Tibial nerve (tissue), 4 donors: Measurements from ENCODE around the gene DDIT3. TPM values are rescaled to one million over a fixed set of nuclear protein-coding genes. Genes with fewer than 3 reads are reported as not detected.

Experiments used
- DNase-seq, 2 donors: peaks; one replicate each; pipeline ENCODE4 v3.0.0-alpha.2; 2019; ENCODE audit warnings: low spot score in 2 of 2
- H3K27ac ChIP-seq, 4 donors: fragments of 200-600 bp; sonication (generic) in 3 of 4; one replicate each; pipeline ENCODE4 v1.5.1; 2017 to 2019; ENCODE audit warnings: mild to moderate bottlenecking in 1 of 4
- H3K27me3 ChIP-seq, 2 donors: fragments of 200-600 bp; sonication (generic) in 1 of 2; one replicate each; pipeline versions ENCODE4 v1.5.1 to v1.6.0; 2017 to 2019
- H3K36me3 ChIP-seq, 3 donors: fragments of 200-600 bp; sonication (generic); one replicate each; pipeline ENCODE4 v1.5.1; 2018 to 2019
- H3K4me1 ChIP-seq, 4 donors: fragments of 200-600 bp; sonication (generic) in 3 of 4; one replicate each; pipeline ENCODE4 v1.5.1; 2017 to 2019
- H3K4me3 ChIP-seq, 4 donors: fragments of 200-600 bp; sonication (generic) in 3 of 4; one replicate each; pipeline ENCODE4 v1.5.1; 2017 to 2019; ENCODE audit warnings: mild to moderate bottlenecking in 1 of 4, moderate library complexity in 1 of 4
- H3K9me3 ChIP-seq, 4 donors: fragments of 200-600 bp; sonication (generic) in 3 of 4; one replicate each; pipeline ENCODE4 v1.5.1; 2017 to 2019
- EP300 ChIP-seq, 2 donors: sonication (generic); formaldehyde crosslinking; IDR thresholded peaks; one replicate each; pipeline ENCODE4 v1.6.1; 2017; ENCODE audit warnings: antibody characterized with exemption in 2 of 2, mild to moderate bottlenecking in 1 of 2
- POLR2A ChIP-seq, 2 donors: fragments of 450-650 bp; IDR thresholded peaks; one replicate each; pipeline ENCODE4 v1.6.1; 2017; ENCODE audit warnings: antibody characterized with exemption in 2 of 2, mild to moderate bottlenecking in 2 of 2, moderate library complexity in 2 of 2
- WGBS, 2 donors: methylation state at CpG; one replicate each; pipeline ENCODE4 v1.1.5; 2018; 5-methylcytosine and 5-hydroxymethylcytosine counted together
- total RNA-seq, 4 donors: library from RNA; depleted of rRNA; stranded (reverse); fragments of >200 nt; gene quantifications; one replicate each; pipeline ENCODE4 v1.1.0, GENCODE V29; 2016
- TF ChIP-seq, protein P1 (sequence below), 5 experiments: fragments of 200-600 bp in 3 of 5; fragments of 450-650 bp in 2 of 5; sonication (generic) in 3 of 5; IDR thresholded peaks; one replicate each; pipeline ENCODE4 v1.5.1; 2016 to 2019; ENCODE audit warnings: antibody characterized with exemption in 5 of 5, mild to moderate bottlenecking in 3 of 5, moderate library complexity in 2 of 5

The DDIT3 gene, protein sequence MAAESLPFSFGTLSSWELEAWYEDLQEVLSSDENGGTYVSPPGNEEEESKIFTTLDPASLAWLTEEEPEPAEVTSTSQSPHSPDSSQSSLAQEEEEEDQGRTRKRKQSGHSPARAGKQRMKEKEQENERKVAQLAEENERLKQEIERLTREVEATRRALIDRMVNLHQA
- 10 to 100 TPM; 35.2 to 49.2 (median 42.1) TPM for total RNA-seq

DNA sequence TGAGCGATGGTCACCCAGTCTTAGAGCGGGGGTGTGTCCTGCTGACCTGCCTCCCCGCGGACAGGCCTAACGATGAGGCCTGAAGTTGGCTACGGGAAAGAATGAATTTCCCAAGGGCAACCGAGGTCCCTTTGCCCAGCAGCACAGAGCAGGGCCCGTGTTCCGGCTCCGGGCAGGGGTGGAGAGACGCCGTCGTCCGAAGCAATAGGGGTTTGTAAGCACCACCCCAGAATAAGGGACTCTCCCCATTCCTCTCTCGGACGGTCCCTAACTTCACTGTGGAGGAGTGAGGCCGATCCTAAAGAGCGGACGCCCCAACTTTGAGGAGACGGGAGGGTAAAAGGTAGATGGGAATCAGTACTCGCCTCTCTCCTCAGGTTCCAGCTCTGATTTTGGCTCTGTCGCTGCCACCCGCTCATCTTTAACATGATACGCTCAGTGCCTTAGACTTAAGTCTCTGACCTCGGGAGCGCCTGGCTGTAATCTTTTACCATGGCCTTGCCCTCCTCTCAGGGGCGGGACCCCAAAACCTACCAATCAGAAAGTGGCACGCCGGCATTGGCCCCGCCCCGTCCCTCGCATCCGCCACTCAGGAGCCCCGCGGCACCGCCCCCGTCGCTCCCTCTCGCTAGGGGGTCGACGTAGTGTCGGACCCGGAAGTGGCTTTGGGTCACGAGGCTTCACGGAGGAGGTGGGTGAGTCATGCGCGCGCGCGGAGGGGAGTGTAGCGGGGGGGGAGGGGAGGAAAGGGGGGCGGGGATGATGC, at the start of gene DDIT3:
Gene DDIT3, minus strand, starts transcription at position 462 of the 766 bp plus-strand sequence. CDS start 3,108 bp downstream, outside the sequence.
- peaks cover under 1 to 34% (median 11%) of the 10 kb centered on the region in 3 donors for H3K36me3 ChIP-seq
- peaks cover 0 to 72% (median 57%) of the 10 kb centered on the region in 4 donors for H3K4me1 ChIP-seq
- WGBS, 2 donors: 0% methylated on average over 22 to 32 of the region's 52 CpGs
- H3K27me3 ChIP-seq: no peaks in the 10 kb centered on the region
- peak within 1 kb of the TSS; percentile 64 to 91 (median 82) for H3K4me3 ChIP-seq
- DNase-seq: peak; percentile 99
- H3K9me3 ChIP-seq: no peaks in the 10 kb centered on the region
- TF ChIP-seq EP300 (IDR thresholded peaks at IDR 0.05) (peak; percentile 92 to 100), POLR2A (IDR thresholded peaks at IDR 0.05) (peak; percentile 99 to 100)
- TF ChIP-seq, protein P1, sequence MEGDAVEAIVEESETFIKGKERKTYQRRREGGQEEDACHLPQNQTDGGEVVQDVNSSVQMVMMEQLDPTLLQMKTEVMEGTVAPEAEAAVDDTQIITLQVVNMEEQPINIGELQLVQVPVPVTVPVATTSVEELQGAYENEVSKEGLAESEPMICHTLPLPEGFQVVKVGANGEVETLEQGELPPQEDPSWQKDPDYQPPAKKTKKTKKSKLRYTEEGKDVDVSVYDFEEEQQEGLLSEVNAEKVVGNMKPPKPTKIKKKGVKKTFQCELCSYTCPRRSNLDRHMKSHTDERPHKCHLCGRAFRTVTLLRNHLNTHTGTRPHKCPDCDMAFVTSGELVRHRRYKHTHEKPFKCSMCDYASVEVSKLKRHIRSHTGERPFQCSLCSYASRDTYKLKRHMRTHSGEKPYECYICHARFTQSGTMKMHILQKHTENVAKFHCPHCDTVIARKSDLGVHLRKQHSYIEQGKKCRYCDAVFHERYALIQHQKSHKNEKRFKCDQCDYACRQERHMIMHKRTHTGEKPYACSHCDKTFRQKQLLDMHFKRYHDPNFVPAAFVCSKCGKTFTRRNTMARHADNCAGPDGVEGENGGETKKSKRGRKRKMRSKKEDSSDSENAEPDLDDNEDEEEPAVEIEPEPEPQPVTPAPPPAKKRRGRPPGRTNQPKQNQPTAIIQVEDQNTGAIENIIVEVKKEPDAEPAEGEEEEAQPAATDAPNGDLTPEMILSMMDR (IDR thresholded peaks at IDR 0.05): peak in 2 of 5 experiments; percentile 29 to 39
- peak within 1 kb of the TSS; percentile 96 to 100 (median 99) for H3K27ac ChIP-seq

DNA sequence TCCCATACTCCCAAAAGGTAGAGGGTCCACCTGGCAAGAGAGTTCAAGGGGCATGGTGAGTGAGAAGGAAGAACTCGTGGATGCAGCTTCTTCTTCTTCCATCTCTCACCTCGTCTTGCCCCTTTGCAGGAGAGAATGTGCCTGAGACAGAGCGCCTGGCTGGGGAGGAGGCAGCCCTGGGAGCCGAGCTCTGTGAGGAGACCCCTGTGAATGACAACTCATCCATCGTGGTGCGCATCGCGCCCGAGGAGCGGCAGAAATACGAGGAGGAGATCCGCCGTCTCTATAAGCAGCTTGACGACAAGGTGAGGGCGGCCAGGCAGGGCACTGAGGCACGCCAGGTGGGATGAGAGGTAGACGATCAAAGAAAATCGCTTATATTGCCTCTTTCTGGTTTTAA, 49.5 kb upstream of the DDIT3 start:
- TF ChIP-seq EP300 (IDR thresholded peaks at IDR 0.05): no peak
- TF ChIP-seq, protein P1 (IDR thresholded peaks at IDR 0.05): no peak
- no peak for TF ChIP-seq POLR2A (IDR thresholded peaks at IDR 0.05)
- DNase-seq: no peak
- H3K4me1 ChIP-seq: no peaks in the 10 kb centered on the region
- no peaks in the 10 kb centered on the region for H3K9me3 ChIP-seq
- WGBS, 2 donors: 87 to 88% methylated on average over 18 of the region's 18 CpGs
- H3K27me3 ChIP-seq: peaks cover 0 to 15% of the 10 kb centered on the region in 2 donors
- H3K4me3 ChIP-seq: no peak overlapping the region
- no peak overlapping the region for H3K27ac ChIP-seq
- H3K36me3 ChIP-seq: no peaks in the 10 kb centered on the region

DNA sequence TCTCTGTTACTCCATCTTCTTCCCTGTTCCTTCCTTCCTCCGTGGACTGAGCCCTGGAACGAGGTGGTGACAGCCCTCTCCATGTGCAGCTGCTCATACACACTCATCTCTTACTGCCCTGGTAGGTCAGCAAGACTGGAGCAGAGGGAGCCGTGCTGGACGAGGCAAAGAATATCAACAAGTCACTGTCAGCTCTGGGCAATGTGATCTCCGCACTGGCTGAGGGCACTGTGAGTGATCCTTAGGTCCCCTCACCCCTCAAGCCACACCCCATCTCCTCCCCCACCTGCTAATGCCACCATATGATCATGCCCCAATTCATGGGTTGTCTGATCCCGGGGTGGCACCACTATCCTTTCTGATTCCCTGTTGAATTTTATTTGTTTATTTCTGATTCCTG, 48.5 kb upstream of the DDIT3 start:
- no peak overlapping the region for H3K4me3 ChIP-seq
- no peak for DNase-seq
- no peak overlapping the region for H3K27ac ChIP-seq
- WGBS, 2 donors: 74 to 79% methylated on average over 6 of the region's 6 CpGs
- H3K9me3 ChIP-seq: no peaks in the 10 kb centered on the region
- TF ChIP-seq, protein P1 (IDR thresholded peaks at IDR 0.05): no peak
- no peak for TF ChIP-seq POLR2A (IDR thresholded peaks at IDR 0.05)
- no peak for TF ChIP-seq EP300 (IDR thresholded peaks at IDR 0.05)
- peaks cover 0 to 4% (median 0%) of the 10 kb centered on the region in 3 donors for H3K36me3 ChIP-seq
- peaks cover 0 to 17% of the 10 kb centered on the region in 2 donors for H3K27me3 ChIP-seq
- no peaks in the 10 kb centered on the region for H3K4me1 ChIP-seq

DNA sequence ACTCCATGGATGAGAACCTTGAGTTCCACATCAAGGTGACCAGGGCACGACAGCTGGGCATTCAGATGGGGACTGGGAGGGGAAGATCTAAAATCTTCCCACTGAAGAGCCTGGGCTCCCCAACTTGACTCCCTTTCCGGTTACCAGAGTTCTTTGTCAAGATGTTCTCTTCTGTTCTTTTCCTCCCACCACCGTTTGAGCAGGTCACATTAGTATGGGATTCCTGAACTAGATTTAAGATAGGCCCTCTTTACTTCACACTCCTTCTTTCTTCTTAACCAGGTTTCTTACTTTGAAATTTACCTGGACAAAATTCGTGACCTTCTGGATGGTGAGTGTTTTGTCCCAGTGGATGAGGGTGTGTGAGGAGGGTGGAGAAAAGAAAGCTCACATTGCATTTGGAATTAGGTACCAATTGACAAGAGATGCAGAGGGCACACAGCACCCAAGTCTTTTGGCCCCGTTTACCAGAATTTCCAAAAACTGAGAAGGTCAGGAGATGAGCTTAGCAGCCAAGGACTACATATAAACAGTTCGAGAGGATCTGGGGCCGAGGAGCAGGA, 43.9 kb upstream of the DDIT3 start:
- H3K27ac ChIP-seq: no peak overlapping the region
- WGBS, 2 donors: 81 to 83% methylated on average over 7 of the region's 7 CpGs

More for the DNA sequence above, 43.9 kb upstream of the DDIT3 start:
- Histone ChIP-seq H3K4me3 (no peak overlapping the region), H3K36me3 (peaks cover 0 to 4% (median 0%) of the 10 kb centered on the region in 3 donors), H3K9me3 (no peaks in the 10 kb centered on the region), H3K4me1 (no peaks in the 10 kb centered on the region), H3K27me3 (peaks cover 0 to 17% of the 10 kb centered on the region in 2 donors)
- TF ChIP-seq, protein P1 (IDR thresholded peaks at IDR 0.05): no peak
- TF ChIP-seq POLR2A (IDR thresholded peaks at IDR 0.05): no peak
- TF ChIP-seq EP300 (IDR thresholded peaks at IDR 0.05): no peak
- no peak for DNase-seq
